ENCODE results near the gene SLC39A11.

Gene SLC39A11

GRCh38 chr17:72713701-72714100, 378.8 kb downstream of the SLC39A11 start:
- H3K27ac ChIP-seq (replicated peaks): no peak overlapping the region
- no peak for DNase-seq (ENCODE audit: low read depth in 1 of 2, low spot score in 1 of 2)
- H3K4me3 ChIP-seq (replicated peaks; ENCODE audit: insufficient read depth, low read length): no peak overlapping the region
- H3K27me3 ChIP-seq (ENCODE audit: insufficient read depth, poor library complexity, severe bottlenecking): no peaks in the 10 kb centered on the region
- no peak for TF ChIP-seq REST (IDR thresholded peaks at IDR 0.05; ENCODE audit: insufficient replicate concordance, low read depth)
- TF ChIP-seq POLR2AphosphoS5 (IDR thresholded peaks at IDR 0.05; ENCODE audit: low read depth): no peak
- no peak for TF ChIP-seq CTCF (IDR thresholded peaks at IDR 0.05; ENCODE audit: insufficient read depth, low read length)
- TF ChIP-seq GABPA (IDR thresholded peaks at IDR 0.05; ENCODE audit: low read depth): no peak
- no peak for TF ChIP-seq SPI1 (IDR thresholded peaks at IDR 0.05; ENCODE audit: borderline replicate concordance, low read depth)

GRCh38 chr17:72711521-72712310, 380.8 kb downstream of the SLC39A11 start:
- DNase-seq (ENCODE audit: low read depth in 1 of 2, low spot score in 1 of 2): no peak
- Histone ChIP-seq H3K27me3 (ENCODE audit: insufficient read depth, poor library complexity, severe bottlenecking) (no peaks in the 10 kb centered on the region), H3K4me3 (replicated peaks; ENCODE audit: insufficient read depth, low read length) (no peak overlapping the region), H3K27ac (replicated peaks) (no peak overlapping the region)
- TF ChIP-seq CTCF (IDR thresholded peaks at IDR 0.05; ENCODE audit: insufficient read depth, low read length) (no peak), REST (IDR thresholded peaks at IDR 0.05; ENCODE audit: insufficient replicate concordance, low read depth) (no peak), GABPA (IDR thresholded peaks at IDR 0.05; ENCODE audit: low read depth) (no peak), SPI1 (IDR thresholded peaks at IDR 0.05; ENCODE audit: borderline replicate concordance, low read depth) (no peak), POLR2AphosphoS5 (IDR thresholded peaks at IDR 0.05; ENCODE audit: low read depth) (no peak)

GRCh38 chr17:72710834-72711233, 381.7 kb downstream of the SLC39A11 start:
- TF ChIP-seq SPI1 (IDR thresholded peaks at IDR 0.05; ENCODE audit: borderline replicate concordance, low read depth): no peak
- no peak for TF ChIP-seq GABPA (IDR thresholded peaks at IDR 0.05; ENCODE audit: low read depth)
- TF ChIP-seq REST (IDR thresholded peaks at IDR 0.05; ENCODE audit: insufficient replicate concordance, low read depth): no peak
- no peak for TF ChIP-seq POLR2AphosphoS5 (IDR thresholded peaks at IDR 0.05; ENCODE audit: low read depth)
- no peak for TF ChIP-seq CTCF (IDR thresholded peaks at IDR 0.05; ENCODE audit: insufficient read depth, low read length)
- Histone ChIP-seq H3K27ac (replicated peaks) (no peak overlapping the region), H3K27me3 (ENCODE audit: insufficient read depth, poor library complexity, severe bottlenecking) (no peaks in the 10 kb centered on the region), H3K4me3 (replicated peaks; ENCODE audit: insufficient read depth, low read length) (no peak overlapping the region)
- DNase-seq (ENCODE audit: low read depth in 1 of 2, low spot score in 1 of 2): peak; percentile 53 to 61

All from HL-60 (cell line).